PFSK-1 (cell line): ENCODE measurements around the gene SPTAN1.

Experiments used
- FOXP2 ChIP-seq: optimal IDR thresholded peaks from 2 replicates; pipeline ENCODE3; 2011; ENCODE audit warnings: borderline replicate concordance, control low read depth, inconsistent platforms; ENCODE audit not compliant: insufficient read depth; ENCODE audit errors: extremely low read length, extremely low read depth
- POLR2AphosphoS5 ChIP-seq: IDR thresholded peaks from 2 replicates; pipeline ENCODE4 v1.6.1; 2012; ENCODE audit warnings: low read depth, mild to moderate bottlenecking, control low read depth, low read length, moderate library complexity
- REST ChIP-seq, 2 experiments: IDR thresholded peaks; 2 replicates each; pipeline versions ENCODE4 v1.6.1 to v1.8.0; 2011 to 2012; ENCODE audit warnings: low read depth in 2 of 2, low read length in 2 of 2, control low read depth in 1 of 2, inconsistent platforms in 1 of 2, mild to moderate bottlenecking in 1 of 2, moderate library complexity in 1 of 2; ENCODE audit not compliant: insufficient read depth in 1 of 2
- SIN3A ChIP-seq: IDR thresholded peaks from 2 replicates; pipeline ENCODE4 v1.6.1; 2012; ENCODE audit warnings: mild to moderate bottlenecking, low read length, moderate library complexity, borderline replicate concordance; ENCODE audit not compliant: insufficient read depth
- TAF1 ChIP-seq: IDR thresholded peaks from 2 replicates; pipeline ENCODE4 v1.6.1; 2012; ENCODE audit warnings: low read length, control low read depth, borderline replicate concordance; ENCODE audit not compliant: insufficient read depth

Gene SPTAN1

GRCh38 chr9:128619127-128619526, 66.7 kb downstream of the SPTAN1 start:
- TF ChIP-seq REST (IDR thresholded peaks at IDR 0.05; ENCODE audit: insufficient read depth in 1 of 2, low read depth in 2 of 2, low read length in 2 of 2), result no peak
- no peak for TF ChIP-seq SIN3A
- TF ChIP-seq TAF1, result no peak
- no peak for TF ChIP-seq POLR2AphosphoS5
- TF ChIP-seq FOXP2, result no peak

GRCh38 chr9:128619779-128620178, 67.4 kb downstream of the SPTAN1 start:
- TF ChIP-seq POLR2AphosphoS5 (no peak), FOXP2 (no peak), TAF1 (no peak), REST (IDR thresholded peaks at IDR 0.05; ENCODE audit: insufficient read depth in 1 of 2, low read depth in 2 of 2, low read length in 2 of 2) (no peak), SIN3A (no peak)

- TF ChIP-seq FOXP2 (no peak), REST (IDR thresholded peaks at IDR 0.05; ENCODE audit: insufficient read depth in 1 of 2, low read depth in 2 of 2, low read length in 2 of 2) (no peak), TAF1 (no peak)
Measured at GRCh38 chr9:128621730-128622455, 69.5 kb downstream of the SPTAN1 start.

- no peak for TF ChIP-seq REST (IDR thresholded peaks at IDR 0.05; ENCODE audit: insufficient read depth in 1 of 2, low read depth in 2 of 2, low read length in 2 of 2)
- no peak for TF ChIP-seq FOXP2
- no peak for TF ChIP-seq SIN3A
- no peak for TF ChIP-seq POLR2AphosphoS5
- TF ChIP-seq TAF1, result no peak
Measured at GRCh38 chr9:128624566-128624965, 72.2 kb downstream of the SPTAN1 start.
